ENCODE data around the gene DHRS13.

The DHRS13 gene

GRCh38 chr17:28857905-28858800, 44.7 kb downstream of the DHRS13 start:
- no peaks in the 10 kb centered on the region for H3K27me3 ChIP-seq (replicated peaks)
- TF ChIP-seq CTCF (IDR thresholded peaks at IDR 0.05; ENCODE audit: low read depth, low read length, missing control alignments): no peak
- H3K4me3 ChIP-seq (ENCODE audit: low read depth, low read length): no peak overlapping the region
- H3K27ac ChIP-seq: no peak overlapping the region
- no peak for DNase-seq
- peaks cover 30% of the 10 kb centered on the region for H3K36me3 ChIP-seq (replicated peaks)
- in situ Hi-C loops (cut with HindIII; ENCODE audit: low pct_ligation_motif_present, low sequenced_read_pairs): no loop called here

GRCh38 chr17:28856028-28856574, 46.8 kb downstream of the DHRS13 start:
- Histone ChIP-seq H3K27ac (no peak overlapping the region), H3K27me3 (replicated peaks) (no peaks in the 10 kb centered on the region), H3K36me3 (replicated peaks) (peaks cover 30% of the 10 kb centered on the region), H3K4me3 (ENCODE audit: low read depth, low read length) (no peak overlapping the region)
- in situ Hi-C loops (cut with HindIII; ENCODE audit: low pct_ligation_motif_present, low sequenced_read_pairs): no loop called here
- no peak for TF ChIP-seq CTCF (IDR thresholded peaks at IDR 0.05; ENCODE audit: low read depth, low read length, missing control alignments)
- DNase-seq: no peak

GRCh38 chr17:28855336-28855679, 47.6 kb downstream of the DHRS13 start:
- Histone ChIP-seq H3K27ac (peak overlapping the region; percentile 59), H3K4me3 (ENCODE audit: low read depth, low read length) (peak overlapping the region; percentile 90), H3K36me3 (replicated peaks) (peaks cover 25% of the 10 kb centered on the region), H3K27me3 (replicated peaks) (no peaks in the 10 kb centered on the region)
- in situ Hi-C loops (cut with HindIII; ENCODE audit: low pct_ligation_motif_present, low sequenced_read_pairs): no loop called here
- TF ChIP-seq CTCF (IDR thresholded peaks at IDR 0.05; ENCODE audit: low read depth, low read length, missing control alignments): no peak
- no peak for DNase-seq

GRCh38 chr17:28854457-28855335, 48.2 kb downstream of the DHRS13 start, which contains the start of gene ERAL1:
TSS of gene ERAL1 (plus strand) at chr17:28855016. CDS start at chr17:28855035, 19 bp downstream.
- Histone ChIP-seq H3K27ac (peak within 1 kb of the TSS; percentile 59), H3K36me3 (replicated peaks) (peaks cover 20% of the 10 kb centered on the region), H3K4me3 (ENCODE audit: low read depth, low read length) (peak within 1 kb of the TSS; percentile 90), H3K27me3 (replicated peaks) (no peaks in the 10 kb centered on the region)
- peak; percentile 11 for TF ChIP-seq CTCF (IDR thresholded peaks at IDR 0.05; ENCODE audit: low read depth, low read length, missing control alignments)
- in situ Hi-C loops (cut with HindIII; ENCODE audit: low pct_ligation_motif_present, low sequenced_read_pairs): no loop called here
- DNase-seq: peak; percentile 84

- no peak for DNase-seq
- in situ Hi-C loops (cut with HindIII; ENCODE audit: low pct_ligation_motif_present, low sequenced_read_pairs): no loop called here
- Histone ChIP-seq H3K27ac (no peak overlapping the region), H3K4me3 (ENCODE audit: low read depth, low read length) (no peak overlapping the region), H3K27me3 (replicated peaks) (no peaks in the 10 kb centered on the region), H3K36me3 (replicated peaks) (peaks cover 10% of the 10 kb centered on the region)
- no peak for TF ChIP-seq CTCF (IDR thresholded peaks at IDR 0.05; ENCODE audit: low read depth, low read length, missing control alignments)
Observed at GRCh38 chr17:28853295-28853694, 49.6 kb downstream of the DHRS13 start.

Measured in brain microvascular endothelial cell (primary cell).